Endothelial cell of hepatic sinusoid (primary cell): ENCODE results near the gene BTBD9.

Source experiments
- in situ Hi-C: cut with HindIII; loops from 2 replicates; pipeline ENCODE4 v1.10.0; 2017; ENCODE audit warnings: low sequenced_read_pairs

The BTBD9 gene

GRCh38 chr6:38403548-38403947 lies 236.2 kb downstream of the BTBD9 start:
- in situ Hi-C loops, result no loop called here

- in situ Hi-C loops, result no loop called here
Measured at GRCh38 chr6:38400764-38401163, 239.0 kb downstream of the BTBD9 start.

GRCh38 chr6:38400101-38400500 lies 239.6 kb downstream of the BTBD9 start:
- in situ Hi-C loops, result no loop called here

GRCh38 chr6:38396209-38396608 lies 243.5 kb downstream of the BTBD9 start:
- in situ Hi-C loops, result no loop called here

- in situ Hi-C loops, result no loop called here
Measured at GRCh38 chr6:38393986-38394385, 245.7 kb downstream of the BTBD9 start.

DNA sequence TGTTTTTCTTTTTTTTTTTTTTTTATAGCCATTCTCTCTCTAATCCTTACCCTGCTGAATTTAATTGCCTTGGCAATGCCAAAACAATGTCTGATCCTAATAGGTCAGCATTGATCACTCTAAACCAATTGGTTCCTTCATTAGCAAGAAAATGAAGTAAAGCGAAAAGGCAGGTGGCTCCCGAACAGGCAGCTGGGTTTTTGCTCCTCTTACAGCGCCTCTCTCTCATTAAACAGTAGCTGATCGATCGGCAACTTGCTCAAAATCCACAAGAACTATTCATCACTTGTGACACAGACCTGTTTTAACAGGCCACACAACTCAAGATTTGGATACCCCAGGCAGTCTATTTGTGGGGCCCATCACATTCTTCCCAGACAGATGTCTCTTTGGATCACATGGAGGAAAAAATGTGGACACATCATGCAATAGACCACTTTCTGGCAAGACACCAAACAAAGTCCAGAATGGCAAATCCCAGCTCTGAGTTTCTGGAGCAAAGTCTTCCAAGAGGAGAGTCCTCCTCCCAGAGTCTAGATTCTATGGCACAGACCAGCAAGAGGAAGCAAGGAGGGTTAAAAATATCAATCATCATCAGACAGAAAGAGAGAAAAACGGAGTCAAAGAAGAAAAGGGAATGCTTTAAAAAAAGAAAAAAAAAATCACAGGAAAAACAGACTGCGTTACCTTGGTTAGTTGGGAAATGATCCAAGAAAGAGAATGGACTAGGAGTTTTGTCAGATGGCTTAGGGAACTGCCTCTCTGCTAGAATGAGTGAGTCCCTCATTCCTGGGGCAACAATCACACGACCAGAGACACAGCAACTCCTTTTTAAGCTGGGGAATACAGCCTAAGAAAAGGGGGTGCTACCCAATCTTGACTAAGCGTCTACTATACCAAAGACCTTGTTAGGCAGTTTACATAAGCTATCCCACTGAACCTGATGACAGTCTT lies 247.8 kb downstream of the BTBD9 start:
- in situ Hi-C loops, result no loop called here

GRCh38 chr6:38391206-38391605 lies 248.5 kb downstream of the BTBD9 start:
- in situ Hi-C loops, result no loop called here

DNA sequence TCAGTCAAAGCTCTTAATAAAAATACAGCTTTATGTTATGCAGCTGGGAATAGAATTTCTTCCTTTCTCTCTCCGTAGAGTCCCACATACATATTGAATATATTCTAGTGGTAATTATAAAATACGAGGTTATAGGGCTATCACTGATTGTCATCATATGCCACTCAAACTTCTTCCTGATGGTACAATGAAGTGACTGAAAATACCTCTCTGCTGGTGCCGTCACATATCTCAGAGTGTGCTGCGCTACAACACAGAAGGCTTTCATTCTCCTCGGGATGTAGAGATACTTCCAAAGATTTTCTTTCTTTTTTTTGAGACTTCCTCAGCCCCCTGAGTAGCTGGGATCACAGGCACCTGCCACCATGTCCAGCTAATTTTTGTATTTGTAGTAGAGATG lies 249.9 kb downstream of the BTBD9 start:
- in situ Hi-C loops, result no loop called here

DNA sequence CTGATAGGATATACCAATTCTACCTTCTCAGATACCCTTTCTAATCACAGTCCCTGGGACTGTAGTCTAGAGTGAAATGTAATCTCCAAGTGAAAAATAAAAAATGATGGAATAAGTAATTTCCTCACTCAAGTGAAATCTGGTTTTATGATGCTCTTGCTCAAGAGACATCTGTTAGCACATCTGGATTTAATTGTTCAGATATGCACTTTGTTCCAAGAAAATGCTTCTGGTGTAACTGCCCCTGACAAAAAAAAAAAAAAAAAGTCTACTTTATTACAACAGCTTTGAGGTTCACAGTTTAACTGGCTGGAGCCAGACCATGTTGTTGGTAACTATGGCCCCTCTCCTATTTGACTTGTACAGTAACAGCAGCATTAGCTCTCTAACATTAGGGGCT lies 251.8 kb downstream of the BTBD9 start:
- in situ Hi-C loops, result no loop called here

DNA sequence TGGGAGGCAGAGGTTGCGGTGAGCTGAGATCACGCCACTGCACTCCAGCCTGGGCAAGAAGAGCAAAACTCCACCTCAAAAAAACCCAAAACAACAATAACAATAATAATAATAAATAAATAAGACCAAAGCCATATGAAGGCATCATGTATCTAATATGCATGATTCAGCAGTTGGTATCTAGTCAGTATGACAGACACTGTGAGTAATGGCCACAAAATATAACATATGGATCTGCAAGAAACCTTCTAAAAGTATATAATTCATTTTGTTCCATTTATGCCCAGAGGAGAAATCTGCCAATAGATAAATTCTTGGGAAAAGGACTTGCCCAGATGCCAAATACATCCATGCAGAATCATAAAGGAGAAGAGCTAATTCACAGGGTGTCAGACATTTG lies 252.3 kb downstream of the BTBD9 start:
- in situ Hi-C loops, result no loop called here

- in situ Hi-C loops, result no loop called here
Measured at GRCh38 chr6:38378801-38379200, 260.9 kb downstream of the BTBD9 start.

DNA sequence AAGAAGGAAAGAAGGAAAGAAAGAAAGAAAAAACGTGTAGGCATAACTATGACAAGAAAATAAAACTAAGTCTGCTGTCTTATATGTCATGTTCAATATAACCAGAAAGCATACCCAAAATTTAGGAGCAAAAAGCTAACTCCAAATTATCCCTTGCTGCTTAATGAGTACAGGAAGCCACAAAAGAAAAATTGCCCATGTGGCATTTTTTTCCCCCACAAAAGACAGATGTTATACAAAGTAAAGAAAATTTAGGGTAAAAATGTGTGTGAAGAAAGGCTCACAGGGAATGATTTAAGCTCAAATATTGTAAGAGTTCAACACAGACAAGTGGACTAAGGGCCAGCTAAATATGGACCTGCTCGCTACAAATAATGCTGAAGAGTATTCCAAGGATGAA lies 263.8 kb downstream of the BTBD9 start:
- in situ Hi-C loops, result no loop called here

- in situ Hi-C loops, result no loop called here
Measured at GRCh38 chr6:38375341-38375740, 264.4 kb downstream of the BTBD9 start.

DNA sequence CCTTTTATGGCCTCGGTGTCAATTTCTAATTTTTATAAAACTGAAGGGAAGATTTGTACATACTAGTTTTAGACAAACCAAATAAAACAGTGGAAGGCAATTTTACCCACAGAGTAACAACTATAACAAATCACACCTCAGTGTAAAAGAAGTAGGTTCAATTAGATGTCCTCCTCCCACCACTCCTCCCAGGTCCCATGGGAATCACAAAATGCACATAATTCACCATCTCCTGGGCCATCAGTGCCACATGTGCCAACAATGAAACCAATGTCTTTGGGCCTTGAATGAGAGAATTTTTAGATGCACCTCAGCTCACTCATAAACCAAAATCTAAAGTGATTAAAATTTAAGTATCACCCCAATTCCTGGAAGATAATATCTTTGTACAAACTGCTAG lies 267.8 kb downstream of the BTBD9 start:
- in situ Hi-C loops, result no loop called here

GRCh38 chr6:38370653-38371601 lies 268.8 kb downstream of the BTBD9 start:
- in situ Hi-C loops, result no loop called here

DNA sequence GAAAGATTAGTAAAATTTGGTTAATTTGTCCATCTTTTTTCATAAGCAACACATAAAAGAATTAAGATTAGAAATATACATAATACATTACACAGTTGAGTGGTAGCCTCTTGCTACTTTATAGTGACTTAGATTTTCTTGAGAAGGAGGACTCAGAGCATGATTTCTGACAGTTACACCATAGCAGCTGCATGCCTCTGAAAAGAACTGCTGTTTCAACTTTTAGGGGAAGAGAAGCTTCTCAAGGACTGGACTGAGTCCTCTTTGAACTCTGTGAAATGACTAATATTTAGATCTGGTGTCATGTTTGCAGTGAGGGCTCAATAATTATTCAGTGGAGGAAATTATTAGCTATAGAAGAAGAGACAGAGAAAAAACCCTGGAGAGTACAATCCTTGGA lies 272.5 kb downstream of the BTBD9 start:
- in situ Hi-C loops, result no loop called here

- in situ Hi-C loops, result no loop called here
Measured at GRCh38 chr6:38366234-38366633, 273.5 kb downstream of the BTBD9 start.

DNA sequence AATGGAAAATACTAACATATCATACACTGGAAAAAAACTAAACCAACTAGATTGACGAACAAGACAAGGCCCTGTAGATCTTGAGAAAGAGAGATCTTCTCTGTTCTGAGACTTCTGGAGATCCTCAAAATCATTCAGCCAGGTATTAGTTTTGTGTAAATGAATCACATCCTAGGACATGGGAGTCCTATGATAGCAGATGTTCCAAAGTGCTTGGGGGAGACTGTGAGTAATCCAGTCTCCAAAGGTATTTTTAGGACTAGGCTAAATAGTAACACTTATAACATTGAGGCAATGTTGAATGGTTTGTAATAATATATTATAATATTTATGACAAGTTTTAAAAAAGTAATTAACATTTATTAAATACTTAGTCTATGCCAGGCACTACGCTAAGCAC lies 275.0 kb downstream of the BTBD9 start:
- in situ Hi-C loops, result no loop called here

DNA sequence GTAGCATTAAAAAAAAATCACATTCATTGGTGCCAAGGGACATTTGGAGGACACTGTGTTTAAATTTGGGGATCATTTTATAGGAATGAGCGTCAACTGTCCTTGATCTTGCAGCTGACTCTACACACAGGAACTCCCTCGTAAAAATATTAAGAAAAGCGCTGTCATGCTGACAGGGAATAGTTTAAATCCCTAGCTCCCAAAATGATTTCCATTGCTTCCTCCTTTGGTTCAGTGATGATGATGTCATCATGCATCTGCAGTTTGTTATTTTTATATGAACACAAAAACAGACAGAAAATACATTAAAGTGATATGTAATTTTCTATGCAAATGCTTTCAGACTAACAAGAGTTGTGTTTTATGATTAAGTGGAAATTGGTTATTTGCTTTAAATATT lies 275.6 kb downstream of the BTBD9 start:
- in situ Hi-C loops, result no loop called here

GRCh38 chr6:38355519-38355918 lies 284.2 kb downstream of the BTBD9 start:
- in situ Hi-C loops, result no loop called here

DNA sequence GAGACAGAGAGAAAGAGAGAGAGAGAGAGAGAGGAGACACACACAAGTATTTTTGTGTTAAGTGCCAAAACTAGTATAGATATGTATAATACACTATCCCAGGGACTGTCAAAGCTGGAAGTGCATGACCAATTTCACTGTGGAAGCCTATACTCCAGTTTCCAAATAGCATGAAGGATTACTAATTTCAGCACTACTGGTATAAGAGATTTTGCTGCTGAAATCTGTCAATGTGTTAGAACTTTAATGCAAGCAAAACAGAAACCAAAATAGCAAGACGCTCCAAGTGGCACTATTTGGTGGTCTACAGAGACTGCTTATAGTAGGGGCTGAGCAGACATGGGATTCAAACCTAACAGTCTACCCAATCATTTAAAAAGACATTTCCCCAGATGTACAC lies 284.8 kb downstream of the BTBD9 start:
- in situ Hi-C loops, result no loop called here

GRCh38 chr6:38354037-38354381 lies 285.7 kb downstream of the BTBD9 start:
- in situ Hi-C loops, result no loop called here
